ENCODE measurements around the gene C6orf132. TPM values are rescaled to one million over a fixed set of nuclear protein-coding genes. Genes with fewer than 3 reads are reported as not detected.
"Not testable (repeated sequence)": the region's sequence is repeated elsewhere in the genome, so short reads cannot be mapped to it uniquely, and the experiment has no call there.

C6orf132 gene, protein sequence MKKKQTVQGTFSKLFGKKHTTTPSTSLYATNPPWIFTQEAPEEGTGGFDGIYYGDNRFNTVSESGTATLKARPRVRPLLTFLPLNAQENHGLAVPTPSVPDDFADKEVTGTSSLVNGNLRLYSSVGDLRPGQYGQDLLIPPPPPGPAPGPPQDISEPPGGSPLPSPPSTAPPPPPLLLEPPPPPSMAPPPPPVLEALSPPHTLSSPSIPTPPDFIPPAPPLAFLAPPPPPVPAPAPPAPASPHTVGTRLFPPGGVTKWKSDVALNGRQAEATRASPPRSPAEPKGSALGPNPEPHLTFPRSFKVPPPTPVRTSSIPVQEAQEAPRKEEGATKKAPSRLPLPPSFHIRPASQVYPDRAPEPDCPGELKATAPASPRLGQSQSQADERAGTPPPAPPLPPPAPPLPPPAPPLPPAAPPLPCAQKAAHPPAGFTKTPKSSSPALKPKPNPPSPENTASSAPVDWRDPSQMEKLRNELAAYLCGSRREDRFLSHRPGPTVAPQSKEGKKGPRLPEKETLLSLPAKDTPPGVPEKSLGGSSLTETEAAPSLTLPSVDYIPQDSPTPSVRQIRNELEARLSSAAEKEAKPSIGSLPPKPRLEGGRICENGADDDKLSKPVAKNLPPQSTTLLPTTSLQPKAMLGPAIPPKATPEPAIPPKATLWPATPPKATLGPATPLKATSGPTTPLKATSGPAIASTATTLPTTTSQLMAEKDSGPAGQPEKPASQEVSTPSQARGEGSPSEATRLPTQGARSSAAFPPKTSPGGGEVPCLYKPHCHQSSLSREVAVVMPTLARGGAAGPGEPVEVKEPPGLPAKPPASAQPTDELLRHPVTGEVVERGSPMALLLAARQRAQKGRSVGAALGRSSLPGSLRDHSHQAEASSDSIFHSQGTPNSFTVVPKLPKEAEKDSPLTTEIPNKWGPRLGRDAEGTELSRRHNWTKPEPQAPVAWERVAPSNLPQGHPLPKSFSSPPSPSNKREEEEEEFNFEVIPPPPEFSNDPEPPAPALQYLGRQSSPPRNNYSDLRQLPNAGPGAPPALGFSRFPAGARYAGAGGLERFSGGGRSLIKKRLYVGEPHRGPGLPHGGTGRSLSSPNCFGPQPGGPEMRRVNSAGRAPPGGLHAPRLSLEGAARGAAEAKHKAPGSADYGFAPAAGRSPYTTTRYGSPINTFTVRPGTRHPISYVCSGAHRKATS
- 1 to 10 TPM; 1.2 to 7.0 (median 3.8) TPM for polyA plus RNA-seq (ENCODE audit: insufficient read length in 4 of 4)

DNA sequence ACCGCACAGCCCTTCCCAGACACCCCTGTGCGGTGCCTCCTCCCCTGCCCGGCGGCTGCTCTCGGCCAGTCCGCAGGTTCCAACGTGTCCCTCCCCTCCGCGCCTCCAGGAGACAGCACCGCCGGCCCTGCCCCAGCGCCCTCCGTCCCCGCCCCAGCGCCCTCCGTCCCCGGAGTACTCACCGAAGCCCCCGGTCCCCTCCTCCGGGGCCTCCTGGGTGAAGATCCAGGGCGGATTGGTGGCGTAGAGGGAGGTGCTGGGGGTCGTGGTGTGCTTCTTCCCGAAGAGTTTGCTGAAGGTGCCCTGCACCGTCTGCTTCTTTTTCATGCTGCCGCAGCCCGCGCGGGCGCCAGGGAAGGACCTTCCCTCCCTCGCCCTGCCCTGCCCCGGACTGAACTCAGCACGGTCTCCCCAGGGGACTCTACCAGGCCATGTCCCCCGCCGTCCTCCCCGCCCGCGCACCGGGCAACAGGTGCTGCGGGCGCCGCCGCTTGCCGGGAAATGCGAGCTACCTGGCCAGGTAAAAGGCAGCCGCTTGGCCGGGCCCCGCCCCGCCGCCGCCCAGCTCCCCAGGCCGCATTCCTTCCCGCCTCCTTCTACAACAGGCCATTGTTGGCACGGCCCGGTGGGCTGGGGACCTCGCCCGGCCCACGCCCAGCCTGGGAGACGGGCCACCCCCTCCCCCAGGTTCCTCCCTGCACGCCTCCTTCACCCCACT lies at the start of gene C6orf132:
Gene C6orf132 (minus strand): TSS at position 503 of the 718 bp plus-strand sequence. CDS start 176 bp downstream, at position 327.
- DNase-seq (ENCODE audit: low read depth in 4 of 4, low spot score in 3 of 4) = no peak

DNA sequence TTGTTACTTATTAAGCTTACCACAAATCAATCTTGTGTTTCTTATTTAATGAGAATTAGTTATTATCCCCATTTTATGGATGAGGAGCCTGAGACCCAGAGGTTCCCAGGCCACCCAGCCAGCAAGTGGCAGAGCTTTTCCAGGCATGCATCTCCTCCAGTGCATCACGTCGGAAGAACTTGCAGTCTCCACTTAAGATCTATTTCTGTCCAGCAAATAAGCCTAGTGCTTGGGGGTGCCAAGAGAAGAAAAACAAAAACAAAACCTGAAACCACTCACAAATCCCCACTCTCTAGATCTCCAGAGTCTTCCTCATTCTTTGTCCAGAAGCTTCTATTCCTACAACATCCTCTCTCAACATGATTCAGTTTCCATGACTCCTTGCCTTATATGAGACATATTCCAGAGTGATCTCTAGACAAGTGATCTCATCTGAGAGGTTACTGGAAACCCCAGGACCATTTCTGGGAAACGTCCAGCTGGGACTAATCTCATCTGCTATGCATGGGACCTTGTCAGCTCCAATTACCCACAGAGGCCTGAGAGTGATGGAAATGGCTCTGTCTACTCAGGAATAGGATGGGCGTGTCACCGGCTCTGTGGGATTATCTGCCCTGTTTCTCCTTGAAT lies 48.2 kb upstream of the C6orf132 start:
- DNase-seq (ENCODE audit: low read depth in 4 of 4, low spot score in 3 of 4) = no peak

DNA sequence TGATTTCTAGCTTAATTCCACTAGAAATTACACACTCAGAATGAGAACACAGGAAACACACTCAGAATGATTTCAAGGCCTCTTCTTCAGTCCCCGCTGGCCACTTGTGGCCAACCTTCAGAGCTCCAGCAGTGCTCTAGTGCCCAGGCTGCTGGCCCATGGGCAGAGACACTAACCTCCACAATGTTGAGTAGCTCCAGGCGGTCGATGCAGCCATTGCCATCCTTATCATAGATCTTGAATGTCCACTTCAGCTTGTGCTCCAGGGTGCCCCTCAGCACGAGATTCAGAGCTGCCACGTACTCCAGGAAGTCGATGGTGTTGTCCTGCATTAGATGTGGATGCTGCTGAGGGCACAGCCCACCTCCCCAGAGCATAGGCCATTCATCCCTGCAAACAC lies 46.0 kb upstream of the C6orf132 start:
- no peak for DNase-seq (ENCODE audit: low read depth in 4 of 4, low spot score in 3 of 4)

DNA sequence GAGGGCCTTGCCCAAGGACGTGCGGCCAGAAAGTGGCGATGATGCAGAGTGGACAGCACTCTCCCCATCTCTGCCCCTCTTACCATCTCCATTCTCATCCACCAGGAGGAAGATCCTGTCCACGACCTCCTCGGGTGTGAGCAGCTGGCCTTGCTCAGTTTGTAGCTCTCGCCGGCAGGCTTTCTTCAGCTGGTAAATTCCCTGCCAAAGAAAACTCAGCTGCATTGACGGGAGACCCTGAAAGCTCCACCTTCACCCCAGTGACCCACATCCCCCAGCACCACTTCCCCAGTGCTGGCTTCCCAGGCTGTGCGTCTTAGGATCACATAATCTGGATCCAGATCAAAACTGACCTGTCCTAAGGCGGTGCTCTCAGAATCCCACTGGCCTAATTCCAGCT lies 43.2 kb upstream of the C6orf132 start:
- DNase-seq (ENCODE audit: low read depth in 4 of 4, low spot score in 3 of 4) = peak in 2 of 4 donors; percentile 42 to 53

DNA sequence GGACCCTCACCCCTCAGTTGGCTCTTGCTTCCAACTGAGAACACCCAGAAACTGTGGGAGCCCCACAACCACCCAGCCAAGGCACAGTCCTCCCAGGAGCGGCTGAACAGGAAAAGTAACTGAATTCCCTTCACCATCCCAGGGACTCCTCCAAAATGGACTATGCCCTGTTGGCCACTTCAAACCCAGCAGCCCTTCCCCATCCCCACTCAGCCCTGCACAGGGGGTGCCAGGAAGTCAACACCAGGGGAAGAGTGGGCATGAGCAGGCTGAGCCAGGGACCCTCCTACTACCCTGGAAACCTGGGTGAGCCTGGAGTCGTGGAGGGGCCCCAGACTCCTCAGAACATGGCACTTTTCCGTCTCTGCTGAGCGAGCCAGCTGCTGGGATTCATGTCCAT lies 42.1 kb upstream of the C6orf132 start:
- DNase-seq (ENCODE audit: low read depth in 4 of 4, low spot score in 3 of 4) = no peak

DNA sequence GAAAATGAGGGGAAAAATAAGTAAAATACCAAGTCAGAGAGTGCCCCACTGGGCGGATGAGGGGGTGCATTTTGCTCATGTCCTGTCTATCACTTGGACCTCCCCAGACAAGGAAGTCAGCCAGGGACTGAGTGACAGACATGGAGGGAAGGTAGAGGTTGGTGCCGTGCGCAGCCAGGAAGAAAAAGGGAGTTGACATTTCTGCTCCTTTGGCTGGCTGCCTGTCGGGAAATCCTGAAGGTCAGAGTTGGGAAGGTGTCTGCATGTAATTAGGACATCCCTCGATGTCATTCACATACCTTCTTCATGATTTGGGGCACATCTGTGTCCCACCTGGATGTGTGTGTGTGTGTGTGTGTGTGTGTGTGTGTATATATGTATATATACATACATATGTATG lies 39.7 kb upstream of the C6orf132 start:
- DNase-seq (ENCODE audit: low read depth in 4 of 4, low spot score in 3 of 4) = no peak

DNA sequence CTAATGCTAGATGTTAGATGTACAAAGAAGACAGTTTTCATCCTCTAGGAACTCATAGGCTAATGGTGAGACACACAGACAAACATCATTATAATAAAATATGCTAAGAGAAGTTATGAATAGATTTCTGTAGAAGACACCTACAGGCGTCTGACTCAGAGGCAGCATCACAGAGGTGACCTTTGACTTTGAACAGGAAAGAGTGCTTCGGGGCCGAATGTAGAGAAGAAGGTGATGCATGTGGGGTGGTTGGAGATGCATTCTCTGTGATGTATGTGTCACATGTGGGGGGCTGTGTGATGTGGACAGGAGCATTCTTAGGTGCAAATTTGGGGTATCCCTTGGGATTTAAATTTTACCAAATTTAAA lies 37.5 kb upstream of the C6orf132 start:
- DNase-seq (ENCODE audit: low read depth in 4 of 4, low spot score in 3 of 4) = no peak

DNA sequence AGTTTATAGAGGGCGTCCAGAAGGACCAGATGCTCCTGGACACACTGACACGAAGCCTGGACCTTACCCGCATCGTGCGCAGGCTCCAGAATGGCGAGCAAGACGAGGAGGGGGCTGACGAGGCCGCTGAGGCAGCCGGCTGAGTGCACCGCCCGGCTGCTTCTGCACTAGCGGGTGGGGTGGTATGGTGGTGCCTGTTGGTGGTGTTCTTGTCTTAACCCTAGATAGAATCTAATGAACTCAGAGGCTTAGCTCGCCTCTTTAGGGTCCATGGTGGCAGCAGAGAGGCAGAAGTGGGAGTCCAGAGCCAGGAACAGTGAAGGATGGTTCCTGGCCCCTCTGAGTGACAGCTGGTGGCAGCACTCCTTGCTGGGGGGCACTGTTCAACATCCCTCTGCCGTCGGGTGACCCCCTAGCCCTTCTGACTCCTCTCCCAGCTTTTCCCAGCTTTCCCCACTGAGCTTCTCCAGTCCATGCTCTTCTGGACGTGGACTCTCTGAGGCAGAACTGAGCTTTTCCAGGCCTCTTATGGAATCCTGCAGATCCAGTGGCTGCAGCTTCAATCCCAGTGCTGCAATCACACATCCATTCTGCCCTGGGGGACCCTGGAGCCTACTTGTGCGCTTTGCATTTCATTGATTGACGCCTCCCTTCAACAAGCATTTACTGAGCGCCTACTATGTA lies 37.0 kb upstream of the C6orf132 start:
- DNase-seq (ENCODE audit: low read depth in 4 of 4, low spot score in 3 of 4) = no peak

DNA sequence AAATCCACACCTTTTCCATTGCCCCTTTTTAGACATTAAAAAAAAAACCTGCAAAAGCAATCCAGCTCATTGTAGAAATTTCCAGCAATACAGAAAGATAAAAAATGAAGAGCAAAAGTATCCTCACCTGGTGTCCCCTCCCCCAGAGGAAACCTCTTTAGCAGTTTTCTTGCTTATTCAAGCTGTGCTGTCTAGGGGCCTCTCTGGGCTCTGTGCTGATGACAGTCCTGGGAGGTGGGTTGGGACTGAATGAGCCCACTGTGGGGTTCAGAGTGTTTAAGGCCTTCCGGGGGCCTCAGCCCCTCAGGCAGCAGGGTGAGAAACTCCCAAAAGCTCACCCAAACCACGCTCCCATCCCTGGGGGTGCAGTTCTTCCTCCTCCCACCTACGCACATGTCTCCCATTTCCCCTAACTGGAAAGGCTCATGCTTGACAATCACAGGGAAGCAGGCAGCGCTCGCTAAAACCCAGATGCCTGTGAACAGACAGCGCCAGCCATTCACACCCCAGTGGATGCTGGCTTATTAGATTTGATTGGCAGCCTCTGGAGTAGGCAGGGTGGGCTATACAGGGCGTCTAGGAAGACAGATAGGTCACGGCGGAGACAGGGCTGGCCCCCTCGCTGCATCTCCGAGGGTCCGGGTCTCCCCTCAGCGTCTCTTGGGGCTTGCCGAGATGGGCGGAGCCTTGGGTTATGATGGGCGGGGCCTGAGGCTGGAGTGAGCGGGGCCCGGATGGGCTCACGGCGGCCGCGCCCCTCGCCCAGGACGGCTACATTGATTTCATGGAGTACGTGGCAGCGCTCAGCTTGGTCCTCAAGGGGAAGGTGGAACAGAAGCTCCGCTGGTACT lies 35.3 kb upstream of the C6orf132 start:
- DNase-seq (ENCODE audit: low read depth in 4 of 4, low spot score in 3 of 4) = no peak

DNA sequence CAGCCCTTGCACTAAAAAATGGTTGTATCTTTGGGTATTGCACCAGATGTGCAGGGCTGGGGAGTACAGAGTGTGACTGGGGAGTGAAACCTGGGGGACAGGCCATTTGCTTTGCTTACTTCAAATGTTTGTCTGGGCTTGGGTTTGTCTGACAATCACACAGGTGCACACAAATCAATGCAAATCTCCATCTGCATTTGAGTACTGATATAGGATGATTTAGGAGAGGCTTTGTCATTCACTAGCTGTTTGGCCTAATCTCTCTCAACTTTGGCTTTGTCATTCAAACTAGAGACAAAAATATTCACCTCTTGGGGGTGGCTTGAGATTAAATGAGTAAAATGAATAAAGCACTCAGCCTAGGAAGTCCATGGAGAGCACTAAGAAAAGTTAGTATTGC lies 34.6 kb upstream of the C6orf132 start:
- DNase-seq (ENCODE audit: low read depth in 4 of 4, low spot score in 3 of 4) = no peak

DNA sequence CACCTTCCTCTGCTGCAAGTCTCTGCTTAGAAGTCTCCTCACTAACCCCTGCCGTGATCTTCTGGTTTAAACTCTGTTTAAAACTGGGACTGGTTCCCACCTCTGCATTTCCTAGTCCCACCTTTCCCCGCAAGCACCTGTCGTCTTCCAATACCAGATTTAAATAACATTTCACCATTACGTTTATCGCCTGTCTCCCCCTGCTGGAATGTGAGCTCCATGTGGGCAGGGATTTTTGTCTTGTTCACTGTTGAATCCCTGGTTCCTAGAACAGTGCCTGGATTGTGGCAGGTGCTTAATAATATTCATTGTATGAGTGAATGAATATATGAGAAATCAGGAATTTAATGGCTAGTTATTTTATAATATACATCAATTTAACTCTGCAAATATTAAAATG lies 33.4 kb upstream of the C6orf132 start:
- DNase-seq (ENCODE audit: low read depth in 4 of 4, low spot score in 3 of 4) = no peak

DNA sequence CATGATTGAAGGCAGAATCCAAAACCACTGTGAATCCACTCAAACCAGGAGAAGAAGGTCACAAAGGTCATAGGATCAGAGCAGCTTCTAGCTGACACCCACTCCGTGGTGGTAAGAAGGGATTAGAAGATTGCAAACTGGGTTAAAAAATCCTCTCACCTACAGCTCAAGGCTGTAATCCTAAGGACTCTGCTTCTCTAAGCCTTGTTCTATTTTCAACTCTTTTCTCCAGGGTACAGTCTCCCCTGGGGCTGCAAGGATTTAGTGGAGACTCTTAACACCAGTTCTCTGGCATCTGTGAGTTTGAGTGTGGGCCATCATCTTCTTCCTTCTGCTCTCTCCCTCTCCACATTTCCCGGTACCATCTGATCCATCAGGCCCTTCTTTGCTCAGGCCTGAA lies 30.7 kb upstream of the C6orf132 start, which contains the start of gene GUCA1A:
Gene GUCA1A (plus strand): TSS at position 264 of the 400 bp plus-strand sequence. CDS start 250 bp downstream, outside the sequence.
- DNase-seq (ENCODE audit: low read depth in 4 of 4, low spot score in 3 of 4) = no peak

DNA sequence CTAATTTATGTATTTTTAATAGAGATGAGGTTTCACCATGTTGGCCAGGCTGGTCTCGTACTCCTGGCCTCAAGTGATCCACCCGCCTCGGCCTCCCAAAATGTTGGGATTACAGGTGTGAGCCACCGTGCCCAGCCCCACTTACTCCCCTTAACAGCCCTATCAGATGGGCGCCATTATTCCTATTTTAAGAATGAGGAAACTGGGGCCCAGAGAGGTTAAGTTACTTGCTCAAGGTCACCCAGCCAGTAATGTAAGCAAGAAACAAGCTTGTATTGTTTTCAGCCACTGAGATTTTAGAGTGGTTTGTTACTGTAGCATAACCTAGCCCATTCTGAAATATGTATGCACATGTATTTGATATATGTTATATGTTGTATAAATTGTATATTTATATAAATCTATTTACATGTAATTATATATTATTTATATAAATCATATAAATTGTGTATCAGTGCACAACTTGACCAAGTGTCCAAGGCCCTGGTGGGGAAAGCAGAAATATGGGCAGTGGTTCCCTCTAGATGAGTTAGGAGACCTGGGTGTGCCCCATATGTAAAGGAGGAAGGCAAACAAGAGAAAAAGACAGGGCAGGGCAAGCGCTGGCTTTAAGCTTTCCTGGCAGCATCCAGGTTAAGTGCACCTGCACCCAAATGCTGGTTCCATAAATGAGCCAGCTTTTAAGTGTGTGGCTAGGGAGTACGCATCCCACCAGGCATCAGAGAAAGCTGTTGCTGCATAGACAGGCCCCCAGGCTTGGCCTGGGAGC lies 29.6 kb upstream of the C6orf132 start:
- DNase-seq (ENCODE audit: low read depth in 4 of 4, low spot score in 3 of 4) = no peak

DNA sequence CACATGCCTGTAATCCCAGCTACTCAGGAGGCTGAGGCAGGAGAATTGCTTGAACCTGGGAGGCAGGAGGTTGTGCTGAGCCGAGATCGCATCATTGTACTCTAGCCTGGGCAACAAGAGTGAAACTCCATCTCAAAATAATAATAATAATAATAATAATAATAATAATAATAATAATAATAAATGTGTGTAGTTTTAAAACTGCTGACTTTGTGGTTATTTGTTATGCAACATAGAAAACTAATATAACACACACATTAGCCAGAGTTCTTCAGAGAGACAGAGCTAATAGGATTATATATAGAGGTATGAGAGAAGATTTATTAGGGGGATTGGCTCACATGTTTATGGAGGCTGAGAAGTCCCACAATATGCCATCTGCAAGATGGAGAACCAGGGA lies 27.4 kb upstream of the C6orf132 start:
- DNase-seq (ENCODE audit: low read depth in 4 of 4, low spot score in 3 of 4) = not testable (repeated sequence)

DNA sequence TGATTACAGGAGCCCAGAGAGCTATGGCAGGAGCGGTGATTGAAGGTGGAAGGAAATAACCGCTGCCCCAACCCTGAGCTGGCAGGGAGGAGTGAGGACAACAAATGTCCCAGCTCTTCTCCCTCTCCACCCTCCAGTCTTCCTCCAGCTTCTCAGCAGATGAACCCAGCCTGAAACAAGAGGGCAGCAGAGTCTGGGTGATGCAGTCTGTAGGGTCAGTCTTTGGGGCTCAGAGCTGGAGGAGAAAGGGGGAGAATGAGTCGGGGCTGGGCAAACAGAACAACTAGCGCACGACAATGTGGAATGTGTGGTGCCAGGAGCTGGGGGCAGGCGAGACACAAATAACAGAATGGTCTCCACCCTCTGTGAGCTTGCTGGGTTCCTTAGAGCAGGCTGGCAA lies 26.2 kb upstream of the C6orf132 start:
- DNase-seq (ENCODE audit: low read depth in 4 of 4, low spot score in 3 of 4) = no peak

DNA sequence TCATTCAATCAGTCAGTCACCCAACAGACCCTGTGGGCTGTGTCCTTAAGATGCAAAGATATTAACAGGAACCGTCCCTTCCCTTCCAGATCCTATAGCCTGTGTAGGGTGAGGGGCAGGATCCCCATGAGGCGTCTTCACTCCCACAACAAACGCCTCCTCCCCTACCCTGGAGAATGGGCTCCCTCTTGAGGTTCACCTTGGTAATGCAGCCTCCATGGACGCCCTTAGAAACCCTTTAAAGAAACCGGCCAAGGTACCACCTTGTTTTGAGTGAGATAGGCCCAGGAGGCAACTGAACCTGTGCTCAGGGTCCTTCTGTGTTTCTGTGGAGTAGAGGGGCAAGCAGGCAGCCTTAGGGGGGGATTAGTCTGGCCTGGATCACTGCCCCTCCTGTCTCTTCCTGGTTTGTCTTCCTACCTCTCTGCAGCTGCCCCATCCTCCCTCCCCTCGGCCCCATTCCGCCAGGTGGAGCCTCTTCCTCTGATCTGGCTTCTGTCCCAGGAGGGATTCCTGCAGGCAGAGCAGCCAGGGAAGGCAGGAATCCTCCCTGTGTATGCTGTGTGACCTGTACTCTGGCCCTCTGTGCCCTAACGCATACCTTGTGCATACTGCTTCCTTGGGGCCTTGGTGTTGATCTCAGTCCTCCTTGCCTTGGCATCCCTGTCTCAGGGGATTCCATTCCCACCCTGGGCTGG lies 24.2 kb upstream of the C6orf132 start:
- DNase-seq (ENCODE audit: low read depth in 4 of 4, low spot score in 3 of 4) = peak in 1 of 4 donors; percentile 56

DNA sequence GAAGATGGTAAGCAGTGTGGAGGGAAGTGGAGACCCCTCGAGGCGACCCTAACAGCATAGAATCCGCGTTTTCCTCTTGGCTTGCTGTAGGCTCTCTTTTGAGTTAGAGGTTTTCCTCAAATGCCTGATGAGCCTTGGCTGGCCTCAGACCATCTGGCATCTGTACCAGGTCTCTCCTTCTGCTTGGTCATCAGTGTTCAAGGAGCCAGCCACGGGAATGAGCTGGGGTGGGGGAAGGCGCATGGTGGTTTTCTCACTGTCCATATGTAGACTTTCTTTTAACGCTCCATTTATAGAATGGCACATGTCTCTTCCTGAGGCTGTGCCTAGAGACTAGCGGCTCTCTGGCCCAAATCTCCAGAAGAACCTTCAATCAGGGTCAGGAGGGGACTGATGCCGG lies 22.6 kb upstream of the C6orf132 start:
- DNase-seq (ENCODE audit: low read depth in 4 of 4, low spot score in 3 of 4) = no peak

Data from left renal pelvis (tissue), 4 donors.